ENCODE results near the gene CASZ1. TPM values are rescaled to one million over a fixed set of nuclear protein-coding genes. Genes with fewer than 3 reads are reported as not detected.

CASZ1 gene
- polyA plus RNA-seq, 3 donors = 14.0 to 14.6 (median 14.1) TPM

DNA sequence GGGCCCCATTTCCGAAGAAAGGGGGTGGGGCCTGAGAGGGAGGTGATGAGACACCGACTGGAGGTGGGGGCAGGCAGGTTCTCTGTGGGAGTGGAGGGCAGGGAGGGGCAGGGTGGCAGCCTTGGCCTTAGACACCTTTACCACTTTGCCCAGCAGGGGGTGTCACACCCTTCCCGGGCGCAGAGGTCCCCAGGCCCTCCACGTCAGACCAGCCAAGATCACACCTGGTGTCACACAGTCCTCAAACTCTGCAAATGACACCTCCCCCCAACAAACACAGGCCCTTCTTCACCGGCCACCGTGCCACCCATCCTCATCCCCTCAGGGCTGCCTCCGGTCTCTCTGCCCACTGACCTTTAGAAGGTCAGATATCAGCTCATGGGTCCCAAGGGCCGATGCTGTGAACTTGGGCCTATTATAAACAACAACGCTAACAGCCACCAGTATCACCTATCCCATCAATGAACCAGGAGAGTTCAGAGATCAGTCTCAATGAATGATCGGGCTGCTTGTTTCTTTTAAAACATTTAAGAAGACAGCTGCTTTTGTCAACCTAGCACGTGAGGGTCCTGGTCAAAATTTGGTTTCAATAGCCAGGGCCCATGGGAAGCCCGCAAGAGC is 103.9 kb downstream of the CASZ1 start:
- DNase-seq (ENCODE audit: low read depth in 3 of 3, low spot score in 2 of 3) = no peak

DNA sequence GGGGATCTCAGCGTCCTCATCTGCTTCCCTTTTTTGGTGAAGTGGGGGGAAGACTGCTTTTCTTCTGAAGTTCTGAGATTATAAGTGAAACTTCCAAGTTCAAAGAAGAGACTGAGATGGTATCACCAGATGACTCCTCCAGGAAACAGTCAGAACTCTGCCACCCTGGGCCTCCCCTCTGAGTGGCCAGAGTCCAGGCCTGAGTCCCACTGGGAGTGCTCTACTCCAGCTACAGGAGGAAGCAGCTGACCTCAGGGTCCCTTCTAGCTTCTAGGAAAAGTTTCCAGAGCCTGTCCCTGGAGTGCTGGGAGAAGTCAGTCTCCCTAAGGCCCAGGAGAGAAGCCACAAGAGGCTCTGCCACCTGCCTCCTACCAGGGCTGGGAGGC is 104.7 kb downstream of the CASZ1 start:
- no peak for DNase-seq (ENCODE audit: low read depth in 3 of 3, low spot score in 2 of 3)

DNA sequence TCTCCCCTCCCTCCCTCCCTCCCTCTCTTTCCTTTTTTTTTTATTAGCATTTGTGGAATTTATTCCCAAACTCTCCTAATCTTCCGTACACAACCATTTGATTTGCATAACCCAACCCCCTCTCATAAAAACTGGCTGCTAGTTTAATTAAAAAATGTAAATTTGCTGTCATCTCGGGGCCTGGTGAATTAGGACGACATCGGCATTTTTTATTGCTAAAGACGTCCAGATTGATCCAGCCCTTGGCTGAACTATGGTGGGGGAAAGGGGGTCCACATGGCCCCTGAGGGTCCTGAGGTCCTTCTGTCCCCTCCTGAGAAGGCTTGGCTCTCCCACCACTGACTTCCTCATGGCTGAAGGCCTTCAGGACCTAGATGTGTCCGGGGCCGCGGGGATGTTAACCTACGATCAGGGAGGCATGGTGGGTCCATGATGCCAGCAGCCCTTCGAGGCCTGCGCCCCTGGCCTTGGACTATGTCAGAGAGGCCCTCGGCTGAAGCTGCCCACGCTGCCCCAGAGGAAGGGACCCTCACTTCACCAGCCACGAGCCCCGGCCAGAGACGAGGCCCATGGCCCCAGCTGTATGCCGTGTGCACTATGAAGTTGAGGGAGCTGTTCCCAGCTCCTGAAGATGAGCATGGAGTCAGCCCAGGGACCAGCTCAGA is 105.2 kb downstream of the CASZ1 start:
- DNase-seq (ENCODE audit: low read depth in 3 of 3, low spot score in 2 of 3) = no peak

DNA sequence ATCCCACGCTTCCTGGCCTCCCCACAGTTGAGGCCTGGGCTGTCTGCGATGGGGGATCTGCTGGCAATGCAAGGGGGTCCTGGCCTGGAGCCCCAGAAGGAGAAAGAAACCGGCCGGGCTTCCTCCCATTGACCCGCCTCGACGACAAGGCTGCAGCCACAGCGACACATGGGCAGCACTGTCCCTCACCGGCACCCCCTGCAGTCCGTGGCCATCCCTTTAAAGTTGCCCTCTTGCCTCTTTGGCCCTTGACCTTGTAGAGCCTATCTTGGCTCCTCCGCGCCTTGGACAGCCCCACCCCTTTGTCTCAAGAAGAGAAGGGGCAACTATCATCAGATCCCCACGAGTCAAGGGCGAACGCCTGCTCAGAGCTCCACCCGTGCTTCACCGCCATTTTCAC is 106.0 kb downstream of the CASZ1 start:
- DNase-seq (ENCODE audit: low read depth in 3 of 3, low spot score in 2 of 3) = no peak

DNA sequence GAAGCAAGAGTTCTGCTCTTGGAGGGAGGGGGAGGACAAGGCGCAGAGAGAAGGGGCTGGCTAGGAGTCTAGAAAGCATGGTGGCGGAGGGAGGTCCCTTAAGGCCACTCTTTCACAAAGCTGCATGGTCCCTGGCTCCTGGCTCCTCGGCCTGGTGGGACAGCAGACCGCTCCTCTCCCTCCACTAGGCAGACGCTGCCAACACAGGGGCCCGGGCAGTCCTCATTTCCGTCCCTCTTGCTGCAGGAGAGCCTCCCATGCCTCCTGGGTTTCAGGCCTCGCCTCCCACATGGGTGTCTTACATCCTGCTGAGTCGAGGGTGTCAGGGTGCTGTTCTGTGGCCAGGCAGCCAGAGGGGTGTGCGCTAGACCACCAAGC is 108.0 kb downstream of the CASZ1 start:
- no peak for DNase-seq (ENCODE audit: low read depth in 3 of 3, low spot score in 2 of 3)

DNA sequence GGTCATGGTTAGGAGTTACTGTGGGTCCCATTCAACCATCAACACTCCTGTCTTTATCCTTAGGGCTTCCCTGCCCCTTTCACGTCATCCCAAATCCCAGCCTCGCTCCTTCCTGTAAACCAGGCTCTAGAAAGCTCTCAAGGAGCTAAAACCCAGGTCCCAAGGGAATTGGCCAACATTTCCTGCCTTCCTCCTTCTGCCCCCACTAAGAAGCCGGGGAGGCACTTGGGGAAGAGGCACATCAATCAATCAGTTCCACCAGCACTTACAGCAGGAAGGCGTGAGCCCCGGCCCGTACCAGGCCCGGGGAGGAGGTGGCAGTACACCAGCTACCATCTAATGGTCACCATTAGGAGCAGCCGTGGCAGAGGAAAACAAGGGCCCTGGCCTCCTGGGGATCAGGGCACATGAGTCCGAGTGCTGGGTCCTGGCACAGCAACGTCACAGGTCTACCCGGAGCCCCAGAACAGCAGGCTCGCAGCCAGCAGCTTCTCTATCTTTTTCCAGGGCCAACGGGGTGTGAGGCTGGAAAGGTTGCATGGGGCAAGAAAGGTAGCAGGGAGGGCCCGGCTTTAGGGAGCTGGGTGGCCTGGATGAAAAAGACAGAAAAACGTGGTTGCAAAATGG is 108.6 kb downstream of the CASZ1 start:
- no peak for DNase-seq (ENCODE audit: low read depth in 3 of 3, low spot score in 2 of 3)

DNA sequence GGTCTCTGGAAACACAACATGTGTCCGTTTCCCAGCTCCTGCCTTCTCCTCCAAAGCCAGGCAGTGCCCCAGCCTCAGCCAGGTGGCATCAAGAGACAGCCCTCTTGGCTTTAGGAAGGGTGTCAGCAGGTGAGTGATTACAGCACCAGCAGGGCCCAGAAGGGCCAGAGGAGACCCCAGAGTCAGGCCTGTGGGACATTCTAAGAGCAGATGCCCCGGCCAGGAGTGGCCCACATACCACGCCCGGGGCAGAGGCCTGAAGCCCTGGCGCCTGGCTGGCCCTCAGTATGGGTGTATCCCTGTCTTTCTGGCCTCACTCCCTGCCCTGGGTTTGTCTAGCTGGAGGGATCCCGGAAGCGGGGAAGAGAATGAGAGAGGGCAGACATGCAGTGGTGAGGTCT is 109.2 kb downstream of the CASZ1 start:
- DNase-seq (ENCODE audit: low read depth in 3 of 3, low spot score in 2 of 3) = no peak

DNA sequence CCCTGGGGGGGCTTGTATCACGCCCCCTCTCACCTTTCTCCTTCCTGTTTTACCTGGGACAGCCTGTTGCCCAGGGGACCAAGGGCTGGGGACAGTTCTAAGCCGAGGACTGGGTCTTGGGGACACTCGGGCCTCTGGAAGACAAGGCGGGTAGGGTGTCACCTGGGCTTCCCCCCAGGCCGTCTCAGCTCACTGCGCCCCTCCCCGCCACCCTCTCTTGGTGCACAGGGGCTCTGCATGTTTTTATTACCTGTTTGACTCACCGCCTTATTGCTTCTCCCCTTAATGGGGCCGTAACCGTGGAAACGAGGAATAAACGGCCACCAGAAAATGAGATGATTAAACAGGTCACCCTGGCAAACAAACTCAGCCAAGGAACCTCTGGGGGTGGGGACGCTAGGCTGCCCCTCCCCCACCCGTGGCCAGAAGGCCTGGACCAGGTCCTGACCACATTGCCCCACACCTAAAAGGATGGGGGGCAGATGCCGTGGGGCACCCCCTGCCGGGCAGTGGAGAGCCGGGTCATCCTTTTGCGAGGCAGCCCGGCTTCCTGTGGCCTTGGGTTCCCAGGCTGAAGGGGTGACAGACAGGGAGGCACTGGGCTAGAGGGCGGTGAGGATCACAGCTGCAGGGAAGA is 109.9 kb downstream of the CASZ1 start:
- no peak for DNase-seq (ENCODE audit: low read depth in 3 of 3, low spot score in 2 of 3)

DNA sequence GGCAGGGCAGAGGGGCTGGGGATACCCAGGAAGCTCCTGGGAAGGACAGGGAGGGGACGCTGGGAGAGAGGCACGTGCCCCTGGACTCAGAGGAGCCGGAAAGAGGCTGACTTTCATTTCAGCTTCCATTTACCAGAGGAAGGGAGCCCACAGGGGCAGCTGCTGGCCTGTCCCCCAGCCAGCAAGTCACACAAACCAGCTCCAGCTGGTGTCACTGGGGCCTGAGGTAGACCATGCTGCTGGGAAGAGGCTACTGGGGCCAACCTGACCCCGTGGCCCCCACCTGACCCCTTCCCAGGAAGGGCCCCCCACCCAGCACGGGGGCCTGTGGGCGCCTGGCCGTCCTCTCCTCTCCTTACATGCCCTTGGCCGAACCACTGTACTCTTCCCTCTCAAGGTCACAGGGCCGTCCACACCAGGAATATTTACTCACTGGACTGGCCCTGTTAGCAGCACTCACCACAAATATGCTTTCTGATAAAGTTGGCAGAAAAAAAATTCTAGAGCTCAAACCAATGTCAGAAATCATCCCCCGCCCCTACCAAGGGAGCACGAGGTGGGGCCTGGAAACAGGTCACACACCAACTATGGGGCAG is 110.5 kb downstream of the CASZ1 start:
- no peak for DNase-seq (ENCODE audit: low read depth in 3 of 3, low spot score in 2 of 3)

DNA sequence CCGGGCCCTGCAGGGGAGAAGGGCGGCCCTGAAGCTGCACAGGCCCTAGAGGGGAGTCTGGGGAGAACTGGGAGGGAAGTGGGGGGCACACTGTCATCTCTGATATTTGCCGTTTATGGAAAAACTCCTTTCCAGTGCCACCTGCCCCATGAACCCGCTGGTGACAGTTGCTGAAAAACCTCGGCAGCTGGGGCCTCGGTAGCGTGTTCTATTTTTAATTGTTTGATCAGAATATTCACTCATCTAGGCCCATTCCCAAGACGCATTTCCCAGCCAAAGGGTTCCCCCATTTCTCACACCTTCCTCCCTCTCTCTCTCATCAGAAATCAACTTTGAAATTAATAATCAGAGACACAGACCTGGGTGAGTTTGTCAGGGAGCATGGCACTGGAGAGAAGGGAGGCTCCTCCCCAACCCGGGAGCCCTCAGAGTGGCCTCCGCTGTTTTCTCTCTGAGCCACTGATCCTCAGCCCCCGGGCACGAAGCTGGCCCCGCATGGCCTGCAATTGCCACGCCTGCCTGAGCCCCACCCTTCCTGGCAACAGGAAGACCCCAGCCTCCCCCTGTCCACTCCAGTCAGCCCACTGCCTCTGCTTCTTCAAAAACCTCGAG is 111.1 kb downstream of the CASZ1 start:
- no peak for DNase-seq (ENCODE audit: low read depth in 3 of 3, low spot score in 2 of 3)

DNA sequence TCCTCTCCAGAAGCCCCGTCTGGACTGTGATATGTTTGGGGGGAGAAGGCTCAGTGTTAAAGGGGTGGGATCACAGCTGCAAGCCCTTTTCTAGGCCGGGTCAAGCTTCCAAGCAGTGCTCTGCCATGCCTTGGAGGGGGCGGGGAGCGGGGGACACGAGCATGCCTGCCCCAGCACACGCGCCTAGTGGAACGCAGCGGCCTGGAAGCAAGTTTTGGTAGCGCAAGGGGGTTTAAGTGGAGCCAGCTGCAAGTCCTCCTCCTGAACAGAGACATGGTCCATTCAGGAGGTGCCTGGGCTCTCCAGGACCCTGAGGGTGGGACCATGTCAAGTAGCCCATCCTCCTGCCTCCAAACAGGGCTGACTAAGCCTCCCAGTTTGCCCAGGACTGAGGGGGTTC is 112.2 kb downstream of the CASZ1 start:
- no peak for DNase-seq (ENCODE audit: low read depth in 3 of 3, low spot score in 2 of 3)

DNA sequence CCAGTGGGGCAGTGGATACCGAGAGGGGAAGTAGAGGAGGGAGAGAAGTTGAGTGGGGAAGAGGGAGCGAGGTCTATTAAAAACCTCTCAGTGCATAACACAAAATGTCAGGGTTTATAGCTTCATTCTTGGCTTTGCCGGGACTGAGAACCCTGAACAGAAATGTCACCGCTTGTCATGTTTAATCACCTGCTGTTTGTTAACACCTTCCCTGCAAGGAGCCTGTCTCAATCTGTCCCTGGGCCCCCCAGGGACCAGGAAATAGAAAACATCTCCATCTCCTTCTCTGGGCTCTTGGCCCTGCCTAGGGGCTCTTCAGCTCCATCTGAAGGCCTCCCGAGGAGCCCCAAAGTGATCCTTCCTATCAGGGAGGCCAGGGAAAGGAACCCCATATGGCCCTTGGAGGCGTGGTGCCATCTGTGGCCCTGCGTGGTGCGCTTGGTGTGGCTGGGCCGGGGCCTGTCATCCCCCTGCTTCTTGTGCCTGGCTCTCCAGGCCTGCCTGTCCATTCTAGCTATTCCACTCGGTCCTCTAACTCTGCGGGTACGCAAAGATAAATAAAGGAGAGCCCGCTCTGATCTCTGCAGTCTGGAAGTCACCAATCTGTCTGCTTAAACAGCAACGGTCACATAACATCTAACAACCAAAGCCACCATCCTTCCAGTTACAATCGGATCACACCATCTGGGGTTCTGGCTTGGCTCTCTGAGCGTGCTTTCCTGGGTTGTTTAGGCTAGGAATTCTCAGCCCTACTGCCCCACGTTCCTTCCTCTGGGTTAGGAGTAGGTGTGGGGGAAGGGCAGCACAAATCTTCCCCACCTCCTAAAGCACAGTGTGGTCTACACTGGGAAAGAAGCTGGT is 113.8 kb downstream of the CASZ1 start:
- DNase-seq (ENCODE audit: low read depth in 3 of 3, low spot score in 2 of 3) = no peak

DNA sequence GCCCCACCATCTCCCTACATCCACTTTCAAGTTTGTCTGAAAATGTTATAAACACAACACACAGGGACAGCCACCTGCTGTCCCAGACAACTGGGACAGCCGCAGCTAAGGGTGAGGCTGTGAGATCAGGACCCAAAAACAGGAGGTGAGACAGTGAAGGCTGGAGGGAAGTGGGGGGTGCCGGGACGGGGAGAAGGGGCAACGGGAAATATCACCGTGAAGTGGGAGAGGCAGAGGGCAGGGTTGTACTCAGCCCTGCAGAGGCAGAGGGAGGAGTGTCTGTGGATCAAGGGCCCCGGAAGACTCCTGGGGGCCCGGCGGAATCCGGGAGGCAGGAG is 114.4 kb downstream of the CASZ1 start:
- DNase-seq (ENCODE audit: low read depth in 3 of 3, low spot score in 2 of 3) = no peak

DNA sequence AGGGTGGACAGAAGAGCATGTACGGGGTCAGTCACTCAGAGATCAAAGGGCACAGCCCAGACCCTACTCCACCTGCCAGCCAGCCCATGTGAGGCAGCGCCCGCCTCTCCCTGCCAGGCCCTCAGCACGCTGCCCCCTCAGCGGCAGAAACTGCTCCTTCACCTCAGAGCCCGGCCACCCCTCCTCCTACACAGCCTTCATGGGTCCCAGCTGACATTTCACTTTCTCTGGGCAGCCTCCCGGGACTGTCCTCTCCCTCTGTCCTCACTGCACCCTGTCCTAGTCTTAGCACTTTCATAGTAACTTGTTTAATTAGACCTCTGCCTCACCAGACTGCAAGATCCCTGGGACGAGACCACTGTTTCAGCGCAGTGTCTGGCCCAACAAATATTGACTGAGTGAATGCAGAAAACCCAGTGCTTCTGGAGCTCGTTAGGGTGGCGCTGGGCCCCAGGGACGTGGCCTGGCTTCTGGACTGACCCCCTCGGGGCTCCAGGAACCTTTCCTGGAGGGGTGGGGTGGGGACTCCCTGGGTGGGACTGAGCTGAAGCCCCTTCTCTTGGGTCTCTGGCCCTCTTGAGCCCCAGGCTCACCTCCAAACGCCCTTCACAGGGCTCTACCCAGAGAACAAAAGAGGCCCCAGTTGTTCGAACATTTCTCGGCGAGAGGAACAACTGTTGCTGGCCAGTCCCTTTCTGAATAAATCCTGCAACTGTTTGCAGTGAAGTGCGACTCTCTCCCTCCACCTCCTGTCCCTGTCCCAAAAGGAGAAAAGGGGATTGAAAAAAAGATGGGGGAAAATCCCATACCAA is 114.9 kb downstream of the CASZ1 start:
- no peak for DNase-seq (ENCODE audit: low read depth in 3 of 3, low spot score in 2 of 3)

DNA sequence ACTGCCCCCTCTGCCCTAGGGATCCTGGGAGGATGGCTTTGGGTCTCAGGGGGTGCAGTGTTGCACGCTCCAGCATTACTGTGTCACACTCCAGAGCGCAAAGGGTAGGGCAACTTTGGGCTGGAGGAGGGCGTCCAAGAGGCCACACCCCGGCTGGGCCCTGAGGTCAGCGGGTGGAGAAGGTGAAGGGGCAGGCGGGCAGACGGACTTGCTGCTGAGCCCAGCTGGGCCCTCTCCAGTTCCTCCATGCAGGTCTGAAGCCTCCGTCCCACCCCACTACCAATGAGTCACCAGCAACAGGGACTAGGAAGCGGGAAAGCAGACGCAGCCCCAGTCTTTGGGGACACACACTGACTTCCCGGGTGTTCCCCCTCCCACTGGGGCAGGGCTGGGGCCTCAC is 116.0 kb downstream of the CASZ1 start:
- DNase-seq (ENCODE audit: low read depth in 3 of 3, low spot score in 2 of 3) = no peak

DNA sequence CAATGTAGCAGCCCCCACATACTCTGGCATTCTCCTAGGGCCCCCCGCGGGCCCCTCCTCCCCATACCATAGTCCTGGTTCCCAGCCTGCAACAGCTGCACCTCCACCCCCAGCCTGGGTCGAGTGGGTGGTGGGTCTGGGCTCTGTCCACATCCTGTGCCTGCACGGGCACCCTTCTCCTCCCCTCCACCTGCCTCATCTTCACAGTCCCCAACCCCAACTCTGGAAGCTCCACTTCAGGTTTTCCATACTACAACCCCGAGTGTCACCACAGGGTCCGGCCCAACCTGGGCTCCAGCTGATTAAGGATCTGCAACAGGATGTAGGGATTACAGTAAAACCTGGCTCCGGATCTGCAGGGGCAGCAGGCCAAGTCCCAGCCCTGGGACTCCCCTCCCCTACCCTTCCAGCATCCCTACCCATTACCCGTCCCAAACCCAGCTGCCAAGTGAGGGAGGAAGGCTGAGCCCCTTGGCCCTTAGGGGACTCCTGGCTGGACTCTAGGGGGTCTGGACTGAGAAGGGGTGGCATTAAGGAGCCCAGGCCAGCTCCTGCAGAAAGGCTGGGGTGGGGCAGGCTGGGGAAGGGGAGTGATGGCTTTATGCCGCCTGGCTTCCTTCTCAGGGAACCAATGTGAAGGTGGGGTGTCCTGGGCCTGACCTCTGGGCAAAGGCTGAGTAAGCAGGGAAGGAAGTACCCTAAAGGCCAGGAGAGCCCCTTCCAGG is 116.8 kb downstream of the CASZ1 start:
- no peak for DNase-seq (ENCODE audit: low read depth in 3 of 3, low spot score in 2 of 3)

DNA sequence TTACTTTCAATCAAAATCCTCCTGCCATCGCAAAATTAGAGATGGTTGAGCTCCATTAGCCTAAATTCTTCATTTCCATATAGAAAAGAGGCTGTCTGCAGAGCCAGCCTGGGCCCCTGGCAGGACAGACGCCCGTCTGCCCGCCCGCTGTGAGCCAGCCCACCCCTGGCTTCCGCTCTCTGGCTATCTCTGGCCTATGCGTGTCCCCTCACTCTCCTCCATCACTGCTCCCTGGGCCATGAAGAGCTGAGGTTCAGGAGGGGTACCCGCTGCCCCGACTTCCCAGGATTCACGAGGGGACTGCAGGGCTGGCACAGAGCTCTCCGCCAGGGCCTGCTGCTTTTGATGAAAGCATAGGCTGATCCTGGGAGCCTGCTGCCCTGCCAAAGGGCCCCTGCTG is 117.6 kb downstream of the CASZ1 start:
- no peak for DNase-seq (ENCODE audit: low read depth in 3 of 3, low spot score in 2 of 3)

DNA sequence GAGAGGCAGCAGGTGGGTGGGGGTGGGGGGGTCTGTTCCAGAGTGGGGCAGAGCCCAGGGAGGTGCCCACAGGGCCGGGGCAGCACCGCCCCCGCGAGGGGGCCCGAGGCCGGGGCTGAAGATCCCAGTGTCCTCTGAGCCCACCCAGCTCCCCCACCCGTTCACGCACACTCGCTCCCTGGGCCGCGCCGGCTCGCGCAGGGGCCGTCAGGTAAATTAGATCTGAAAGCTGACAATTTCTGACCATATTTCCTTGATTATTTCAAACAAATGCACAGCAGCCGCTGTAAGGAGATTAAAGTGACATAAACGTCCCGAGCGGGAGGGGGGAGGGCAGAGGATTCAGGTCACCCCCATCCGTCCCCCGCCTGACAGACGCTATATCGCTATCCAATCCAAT is 118.0 kb downstream of the CASZ1 start:
- no peak for DNase-seq (ENCODE audit: low read depth in 3 of 3, low spot score in 2 of 3)
